Activated CD8-positive, alpha-beta T cell treated with anti-CD3 and anti-CD28 coated beads for 36 hours (primary cell): ENCODE measurements around the gene SRP14. TPM values are rescaled to one million over a fixed set of nuclear protein-coding genes. Genes with fewer than 3 reads are reported as not detected.

Experiments used
- ATAC-seq: fragments of 200-7000 bp; cut with Tn5 transposase; one replicate; pipeline ENCODE4 v1.10.0; 2021; ENCODE audit warnings: mild to moderate bottlenecking, moderate library complexity
- CTCF ChIA-PET: fragments of 350-600 bp; sonication (Branson Sonifier 250); formaldehyde crosslinking; loops from one replicate; lab custom pipeline; 2021; ENCODE audit warnings: antibody characterized with exemption; lab: Charles Lee
- POLR2A ChIA-PET: fragments of 350-600 bp; sonication (Branson Sonifier 250); formaldehyde crosslinking; loops from one replicate; lab custom pipeline; 2021; ENCODE audit warnings: antibody characterized with exemption; lab: Charles Lee
- DNase-seq: peaks from one replicate; pipeline ENCODE4 v3.0.0-alpha.2; 2020
- H3K27ac Mint-ChIP-seq: one replicate; pipeline ENCODE4 v1.8.0; 2021; ENCODE audit warnings: mild to moderate bottlenecking, mixed read lengths
- H3K27me3 Mint-ChIP-seq: one replicate; pipeline ENCODE4 v1.8.0; 2021; ENCODE audit warnings: mixed read lengths
- H3K36me3 Mint-ChIP-seq: one replicate; pipeline ENCODE4 v1.8.0; 2021; ENCODE audit warnings: low read depth, mixed read lengths
- H3K4me1 Mint-ChIP-seq: one replicate; pipeline ENCODE4 v1.8.0; 2021; ENCODE audit warnings: low read depth, mixed read lengths
- H3K4me3 Mint-ChIP-seq: one replicate; pipeline ENCODE4 v1.8.0; 2021; ENCODE audit warnings: mild to moderate bottlenecking, moderate library complexity, mixed read lengths
- H3K9me3 Mint-ChIP-seq: one replicate; pipeline ENCODE4 v1.8.0; 2021; ENCODE audit warnings: mixed read lengths
- intact Hi-C: fragments of 100-400 bp; cut with micrococcal nuclease; formaldehyde crosslinking; loops from one replicate; pipeline ENCODE4 v1.10.0; 2022
- total RNA-seq, 2 experiments: library from RNA; stranded (reverse); gene quantifications; one replicate each; pipeline ENCODE4 v1.2.3, GENCODE V29; 2021
- TF ChIP-seq, protein P1 (sequence below): fragments of 200-600 bp; IDR thresholded peaks from one replicate; pipeline ENCODE4 v1.8.0; 2022; ENCODE audit warnings: antibody characterized with exemption, mild to moderate bottlenecking

Gene SRP14
- total RNA-seq, 2 experiments from 2014 or later, result 147 to 152 TPM

DNA sequence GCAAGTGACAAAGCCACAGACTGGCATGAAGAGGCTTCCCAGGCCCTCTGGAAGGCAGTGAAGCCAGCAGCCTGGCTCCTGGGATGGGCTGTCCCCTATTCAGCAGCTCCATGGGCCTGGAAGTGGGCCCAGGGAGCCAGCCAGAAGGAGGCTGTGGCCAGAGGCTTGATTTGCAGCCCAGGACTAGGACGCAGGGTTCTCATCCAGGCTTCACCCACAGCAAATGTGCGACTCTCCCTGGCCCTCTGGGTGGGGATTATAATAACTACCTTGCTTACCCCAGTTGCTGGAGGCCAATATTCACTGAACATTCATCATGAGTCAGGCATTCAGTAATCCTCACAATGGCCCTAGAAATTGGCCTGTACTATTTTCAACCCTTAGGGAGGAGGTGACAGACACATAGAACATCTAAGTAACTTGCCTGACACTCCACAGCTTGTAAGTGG, 24.6 kb upstream of the SRP14 start:
- intact Hi-C loops, result no loop called here
- DNase-seq, result no peak
- TF ChIP-seq, protein P1, sequence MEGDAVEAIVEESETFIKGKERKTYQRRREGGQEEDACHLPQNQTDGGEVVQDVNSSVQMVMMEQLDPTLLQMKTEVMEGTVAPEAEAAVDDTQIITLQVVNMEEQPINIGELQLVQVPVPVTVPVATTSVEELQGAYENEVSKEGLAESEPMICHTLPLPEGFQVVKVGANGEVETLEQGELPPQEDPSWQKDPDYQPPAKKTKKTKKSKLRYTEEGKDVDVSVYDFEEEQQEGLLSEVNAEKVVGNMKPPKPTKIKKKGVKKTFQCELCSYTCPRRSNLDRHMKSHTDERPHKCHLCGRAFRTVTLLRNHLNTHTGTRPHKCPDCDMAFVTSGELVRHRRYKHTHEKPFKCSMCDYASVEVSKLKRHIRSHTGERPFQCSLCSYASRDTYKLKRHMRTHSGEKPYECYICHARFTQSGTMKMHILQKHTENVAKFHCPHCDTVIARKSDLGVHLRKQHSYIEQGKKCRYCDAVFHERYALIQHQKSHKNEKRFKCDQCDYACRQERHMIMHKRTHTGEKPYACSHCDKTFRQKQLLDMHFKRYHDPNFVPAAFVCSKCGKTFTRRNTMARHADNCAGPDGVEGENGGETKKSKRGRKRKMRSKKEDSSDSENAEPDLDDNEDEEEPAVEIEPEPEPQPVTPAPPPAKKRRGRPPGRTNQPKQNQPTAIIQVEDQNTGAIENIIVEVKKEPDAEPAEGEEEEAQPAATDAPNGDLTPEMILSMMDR, result no peak
- H3K4me3 Mint-ChIP-seq, result no peak overlapping the region
- H3K9me3 Mint-ChIP-seq, result no peaks in the 10 kb centered on the region
- peaks cover 26% of the 10 kb centered on the region for H3K4me1 Mint-ChIP-seq
- ChIA-PET POLR2A (interaction anchor here (0.9 to 2.5 kb wide), 4 partner anchors 9 to 18 kb away, joined by 3 to 8 read pairs (median 4); no protein-coding TSS in a partner anchor), CTCF (interaction anchor here (1.3 to 7.0 kb wide), 2 partner anchors 40 to 210 kb away, joined by 4 to 53 read pairs; no protein-coding TSS in a partner anchor)
- no peak for ATAC-seq
- no peaks in the 10 kb centered on the region for H3K27me3 Mint-ChIP-seq
- peak overlapping the region; percentile 8 for H3K27ac Mint-ChIP-seq
- H3K36me3 Mint-ChIP-seq, result peaks cover 5% of the 10 kb centered on the region

DNA sequence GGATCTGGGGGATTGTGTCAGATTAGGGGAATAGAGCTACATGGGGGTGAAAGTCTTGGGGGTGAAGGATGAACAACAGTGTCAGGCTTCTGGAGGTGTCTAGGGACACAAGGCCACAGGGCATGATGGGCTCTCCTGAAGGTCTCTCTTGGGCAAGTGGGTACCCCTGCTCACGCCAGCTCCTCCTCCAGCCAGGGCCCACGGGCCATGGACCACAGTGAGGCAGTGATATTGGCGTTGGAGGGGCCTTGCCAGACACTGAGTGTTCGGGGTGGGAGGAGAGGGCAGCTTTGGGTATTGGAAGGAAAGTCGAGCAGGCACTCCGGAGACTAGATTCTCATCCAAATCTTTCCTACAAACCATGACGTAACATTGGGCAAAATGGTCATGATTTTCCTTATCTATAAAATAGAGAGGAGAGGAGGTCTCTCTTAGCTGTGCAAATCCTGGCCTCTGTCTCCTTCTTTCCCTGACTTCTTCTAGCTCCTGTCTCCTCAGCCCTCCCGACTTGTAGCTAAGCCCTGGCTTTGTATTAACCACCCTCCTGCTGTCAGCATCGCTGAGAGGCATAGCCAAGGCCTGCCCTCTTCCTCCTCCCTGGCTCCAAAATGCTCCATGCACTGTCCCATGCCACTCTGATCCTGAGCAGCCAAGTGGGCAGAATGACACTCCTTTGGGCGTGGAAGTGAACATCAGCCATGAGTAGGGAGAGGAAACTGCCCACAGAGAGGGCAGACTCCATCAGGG, 24.0 kb upstream of the SRP14 start:
- DNase-seq (no peak), ATAC-seq (no peak)
- ChIA-PET CTCF (interaction anchor here (1.1 to 7.0 kb wide), 3 partner anchors 22 to 210 kb away, joined by 3 to 53 read pairs (median 4); no protein-coding TSS in a partner anchor), POLR2A (interaction anchor here (0.9 to 2.5 kb wide), 5 partner anchors 9 to 17 kb away, joined by 3 to 8 read pairs (median 4); no protein-coding TSS in a partner anchor)
- Mint-ChIP-seq H3K4me3 (no peak overlapping the region), H3K4me1 (peaks cover 32% of the 10 kb centered on the region), H3K9me3 (no peaks in the 10 kb centered on the region), H3K27me3 (no peaks in the 10 kb centered on the region), H3K27ac (no peak overlapping the region), H3K36me3 (peaks cover 5% of the 10 kb centered on the region)
- TF ChIP-seq, protein P1, result no peak
- intact Hi-C loops, result no loop called here

DNA sequence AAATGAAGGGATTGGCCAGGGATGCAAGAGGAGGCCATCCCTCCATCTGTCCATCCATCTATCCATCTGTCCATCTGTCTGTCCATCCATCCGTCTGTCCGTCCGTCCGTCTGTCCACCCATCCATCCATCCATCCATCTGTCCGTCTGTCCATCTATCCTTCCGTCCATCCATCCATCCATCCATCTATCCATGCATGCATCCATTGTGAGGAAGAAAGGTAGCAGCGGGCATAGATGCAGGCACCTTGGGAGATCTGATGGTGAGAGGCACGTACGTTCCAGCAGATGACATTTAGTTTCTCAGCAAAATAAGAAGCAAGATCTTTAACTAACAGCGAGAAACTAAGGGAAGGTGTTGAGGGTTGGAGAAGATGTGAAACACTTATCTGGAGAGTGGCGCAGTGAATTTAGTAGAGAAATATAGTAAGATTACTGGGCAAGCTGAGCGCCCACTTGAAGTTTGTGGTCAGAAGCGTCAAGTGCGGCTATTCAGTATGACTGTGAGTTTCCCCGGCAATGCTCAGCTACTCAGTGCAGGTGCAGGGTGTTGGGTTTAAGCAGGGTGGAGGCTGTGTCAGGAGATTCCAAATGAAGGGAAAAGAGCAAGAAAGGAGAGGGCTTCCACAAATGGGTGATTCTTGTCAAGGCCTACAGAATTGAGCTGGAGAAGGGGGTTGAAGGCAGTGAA, 22.4 kb upstream of the SRP14 start:
- H3K27me3 Mint-ChIP-seq, result no peaks in the 10 kb centered on the region
- CTCF ChIA-PET, result interaction anchor here (0.9 to 7.0 kb wide), 3 partner anchors 15 to 249 kb away, joined by 3 to 53 read pairs (median 4); no protein-coding TSS in a partner anchor
- H3K4me3 Mint-ChIP-seq, result no peak overlapping the region
- H3K36me3 Mint-ChIP-seq, result peaks cover 3% of the 10 kb centered on the region
- H3K9me3 Mint-ChIP-seq, result no peaks in the 10 kb centered on the region
- DNase-seq (peak; percentile 74), ATAC-seq (peak; percentile 80)
- intact Hi-C loops, result no loop called here
- POLR2A ChIA-PET, result interaction anchor here (0.9 to 1.5 kb wide), 3 partner anchors 14 to 38 kb away, joined by 3 to 4 read pairs (median 3); partner anchors contain the start of gene SRP14
- H3K4me1 Mint-ChIP-seq, result peaks cover 38% of the 10 kb centered on the region
- TF ChIP-seq, protein P1, result no peak
- H3K27ac Mint-ChIP-seq, result no peak overlapping the region

DNA sequence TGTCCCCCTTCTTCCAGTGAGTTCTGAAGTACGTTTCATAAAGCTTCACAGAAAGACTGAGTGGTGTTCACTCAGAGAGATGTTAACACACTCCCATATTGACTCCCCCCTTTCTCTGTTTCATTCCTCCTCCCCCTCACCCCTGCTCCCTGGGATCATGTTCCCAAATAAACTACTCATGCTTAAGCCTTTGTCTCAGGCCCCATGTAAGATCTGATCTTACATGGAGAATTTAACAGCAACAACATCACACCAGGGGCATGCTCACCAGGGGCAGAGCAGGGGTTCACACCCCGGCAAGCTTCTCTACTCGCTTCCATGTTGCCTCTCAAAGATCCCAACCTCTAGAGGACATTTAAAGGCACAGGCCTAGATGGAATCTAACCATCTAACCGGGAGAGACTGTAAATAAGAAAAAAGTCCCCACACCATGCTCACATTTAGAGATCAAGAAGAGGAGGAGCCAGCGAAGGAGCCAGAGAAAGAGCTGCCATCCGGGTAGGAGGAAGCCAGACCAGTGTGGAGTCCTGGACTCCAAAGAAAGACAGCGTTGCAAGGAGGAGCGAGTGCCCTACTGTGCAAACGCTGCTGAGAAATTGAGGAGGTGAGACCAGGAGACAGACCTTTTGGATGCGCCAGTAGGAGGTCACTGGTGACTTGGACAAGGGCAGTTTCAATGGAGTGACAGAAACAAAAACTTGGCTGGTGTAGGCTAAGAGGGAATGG, 21.4 kb upstream of the SRP14 start:
- Mint-ChIP-seq H3K27me3 (no peaks in the 10 kb centered on the region), H3K4me3 (no peak overlapping the region), H3K4me1 (peaks cover 47% of the 10 kb centered on the region), H3K27ac (no peak overlapping the region), H3K36me3 (peaks cover 3% of the 10 kb centered on the region), H3K9me3 (no peaks in the 10 kb centered on the region)
- POLR2A ChIA-PET, result interaction anchor here (0.9 to 1.7 kb wide), 3 partner anchors 13 to 101 kb away, joined by 3 to 7 read pairs (median 3); partner anchors contain the start of gene BUB1B
- TF ChIP-seq, protein P1, result no peak
- DNase-seq (no peak), ATAC-seq (no peak)
- intact Hi-C loops, result no loop called here
- CTCF ChIA-PET, result interaction anchor here (7.0 kb wide), 1 partner anchor 43 kb away, joined by 53 read pairs; no protein-coding TSS in a partner anchor
